ENCODE results near the gene GPR160. TPM values are rescaled to one million over a fixed set of nuclear protein-coding genes. Genes with fewer than 3 reads are reported as not detected.
"Not testable (repeated sequence)": the region's sequence is repeated elsewhere in the genome, so short reads cannot be mapped to it uniquely, and the experiment has no call there.

The GPR160 gene
- total RNA-seq, 4 donors from 2014 or later = 0.62 to 2.1 (median 1.2) TPM

DNA sequence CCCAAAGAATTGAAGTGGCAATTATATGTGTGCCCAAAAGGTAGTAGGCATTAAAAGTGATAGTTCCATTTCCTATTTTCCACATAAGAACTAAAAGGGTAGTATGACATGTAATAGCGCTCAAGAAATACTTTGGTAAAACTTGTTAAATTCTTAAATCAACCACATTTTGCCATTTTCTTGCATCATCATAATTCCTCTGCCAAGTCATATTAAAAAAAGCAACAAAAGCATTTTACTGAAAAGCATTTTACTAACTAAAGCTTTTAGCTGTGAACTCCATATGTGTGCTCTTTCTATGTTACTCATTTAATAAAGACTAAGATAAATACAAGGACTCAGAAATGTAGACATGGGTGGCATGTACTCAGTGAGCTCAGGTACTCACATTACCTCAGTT is 70.1 kb downstream of the GPR160 start:
- intact Hi-C loops (cut with DNase I; ENCODE audit: low total_unique reads) (no loop called here), in situ Hi-C loops (cut with MboI; ENCODE audit: low sequenced_read_pairs in 4 of 4) (no loop called here)
- DNase-seq = no peak
- TF ChIP-seq, protein P1, sequence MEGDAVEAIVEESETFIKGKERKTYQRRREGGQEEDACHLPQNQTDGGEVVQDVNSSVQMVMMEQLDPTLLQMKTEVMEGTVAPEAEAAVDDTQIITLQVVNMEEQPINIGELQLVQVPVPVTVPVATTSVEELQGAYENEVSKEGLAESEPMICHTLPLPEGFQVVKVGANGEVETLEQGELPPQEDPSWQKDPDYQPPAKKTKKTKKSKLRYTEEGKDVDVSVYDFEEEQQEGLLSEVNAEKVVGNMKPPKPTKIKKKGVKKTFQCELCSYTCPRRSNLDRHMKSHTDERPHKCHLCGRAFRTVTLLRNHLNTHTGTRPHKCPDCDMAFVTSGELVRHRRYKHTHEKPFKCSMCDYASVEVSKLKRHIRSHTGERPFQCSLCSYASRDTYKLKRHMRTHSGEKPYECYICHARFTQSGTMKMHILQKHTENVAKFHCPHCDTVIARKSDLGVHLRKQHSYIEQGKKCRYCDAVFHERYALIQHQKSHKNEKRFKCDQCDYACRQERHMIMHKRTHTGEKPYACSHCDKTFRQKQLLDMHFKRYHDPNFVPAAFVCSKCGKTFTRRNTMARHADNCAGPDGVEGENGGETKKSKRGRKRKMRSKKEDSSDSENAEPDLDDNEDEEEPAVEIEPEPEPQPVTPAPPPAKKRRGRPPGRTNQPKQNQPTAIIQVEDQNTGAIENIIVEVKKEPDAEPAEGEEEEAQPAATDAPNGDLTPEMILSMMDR (IDR thresholded peaks at IDR 0.05 in 4 of 5, conservative IDR thresholded peaks at IDR 0.05 in 1 of 5) = no peak
- TF ChIP-seq POLR2A (IDR thresholded peaks at IDR 0.05) = no peak
- H3K9me3 ChIP-seq = no peaks in the 10 kb centered on the region
- no peaks in the 10 kb centered on the region for H3K27me3 ChIP-seq
- H3K36me3 ChIP-seq = peaks cover 0 to 41% of the 10 kb centered on the region in 2 donors
- no peak overlapping the region for H3K27ac ChIP-seq
- peaks cover 0 to 4% of the 10 kb centered on the region in 2 donors for H3K4me1 ChIP-seq
- no peak overlapping the region for H3K4me3 ChIP-seq
- no peak for ATAC-seq

DNA sequence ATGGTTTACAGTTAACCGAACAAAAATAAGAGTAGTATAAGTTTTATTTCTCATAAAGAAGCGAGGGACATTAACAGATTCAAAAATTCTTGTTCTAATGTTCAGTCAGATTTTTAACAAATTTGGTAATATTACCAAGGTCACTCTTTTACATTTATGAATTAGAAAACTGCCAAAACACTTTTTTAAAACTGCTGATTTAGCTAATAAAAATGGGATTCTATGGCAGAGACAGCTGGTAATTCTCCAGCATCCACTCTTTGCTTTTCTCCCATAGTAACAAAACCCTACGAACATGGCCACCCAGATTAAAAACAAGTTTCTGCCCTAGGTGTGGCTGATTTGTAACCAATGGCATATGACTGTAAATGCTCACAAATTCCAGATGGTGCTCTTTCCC is 71.2 kb downstream of the GPR160 start:
- H3K27ac ChIP-seq = no peak overlapping the region
- no peak overlapping the region for H3K4me3 ChIP-seq
- intact Hi-C loops (cut with DNase I; ENCODE audit: low total_unique reads) (no loop called here), in situ Hi-C loops (cut with MboI; ENCODE audit: low sequenced_read_pairs in 4 of 4) (no loop called here)
- no peaks in the 10 kb centered on the region for H3K9me3 ChIP-seq
- H3K27me3 ChIP-seq = no peaks in the 10 kb centered on the region
- DNase-seq (no peak), ATAC-seq (no peak)
- peaks cover 0 to 4% of the 10 kb centered on the region in 2 donors for H3K4me1 ChIP-seq
- TF ChIP-seq, protein P1 (IDR thresholded peaks at IDR 0.05 in 4 of 5, conservative IDR thresholded peaks at IDR 0.05 in 1 of 5) = no peak
- no peak for TF ChIP-seq POLR2A (IDR thresholded peaks at IDR 0.05)
- peaks cover 0 to 47% of the 10 kb centered on the region in 2 donors for H3K36me3 ChIP-seq

DNA sequence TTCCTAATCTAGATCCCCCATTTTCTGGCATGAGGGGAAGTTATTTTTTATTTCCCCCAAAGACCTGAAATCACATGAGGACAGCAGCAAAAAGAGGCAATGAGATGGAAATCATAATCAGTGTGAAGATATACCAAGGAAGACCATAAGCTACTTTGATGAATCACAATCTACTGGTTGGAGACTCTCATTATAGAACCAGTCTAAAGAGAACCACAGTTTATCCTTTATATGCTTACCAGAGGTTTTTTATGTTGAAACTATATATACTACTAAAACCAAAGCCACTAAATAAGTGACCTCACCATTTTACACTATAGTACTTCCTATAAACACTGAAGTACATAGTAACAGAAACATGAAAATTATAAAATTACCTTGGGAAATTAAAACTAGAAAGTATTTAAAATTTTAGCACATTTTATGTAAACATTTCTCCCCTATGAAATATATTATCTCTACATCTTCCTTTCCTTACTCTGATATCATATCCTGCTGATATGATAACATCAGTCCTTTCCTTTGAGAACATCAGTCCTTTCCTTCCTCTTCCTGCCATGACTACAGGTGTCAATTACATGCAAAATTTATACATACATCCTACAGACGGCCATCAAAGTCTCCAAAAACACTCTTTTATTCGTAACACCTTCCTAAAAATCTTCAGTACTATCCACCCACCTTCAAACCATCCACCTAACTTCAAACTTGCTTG is 71.9 kb downstream of the GPR160 start:
- no peaks in the 10 kb centered on the region for H3K9me3 ChIP-seq
- peaks cover 0 to 39% of the 10 kb centered on the region in 2 donors for H3K36me3 ChIP-seq
- intact Hi-C loops (cut with DNase I; ENCODE audit: low total_unique reads) (no loop called here), in situ Hi-C loops (cut with MboI; ENCODE audit: low sequenced_read_pairs in 4 of 4) (no loop called here)
- no peak overlapping the region for H3K27ac ChIP-seq
- peaks cover 0 to 4% of the 10 kb centered on the region in 2 donors for H3K4me1 ChIP-seq
- no peaks in the 10 kb centered on the region for H3K27me3 ChIP-seq
- TF ChIP-seq POLR2A (IDR thresholded peaks at IDR 0.05) = no peak
- TF ChIP-seq, protein P1 (IDR thresholded peaks at IDR 0.05 in 4 of 5, conservative IDR thresholded peaks at IDR 0.05 in 1 of 5) = no peak
- H3K4me3 ChIP-seq = no peak overlapping the region
- DNase-seq (no peak), ATAC-seq (no peak)

DNA sequence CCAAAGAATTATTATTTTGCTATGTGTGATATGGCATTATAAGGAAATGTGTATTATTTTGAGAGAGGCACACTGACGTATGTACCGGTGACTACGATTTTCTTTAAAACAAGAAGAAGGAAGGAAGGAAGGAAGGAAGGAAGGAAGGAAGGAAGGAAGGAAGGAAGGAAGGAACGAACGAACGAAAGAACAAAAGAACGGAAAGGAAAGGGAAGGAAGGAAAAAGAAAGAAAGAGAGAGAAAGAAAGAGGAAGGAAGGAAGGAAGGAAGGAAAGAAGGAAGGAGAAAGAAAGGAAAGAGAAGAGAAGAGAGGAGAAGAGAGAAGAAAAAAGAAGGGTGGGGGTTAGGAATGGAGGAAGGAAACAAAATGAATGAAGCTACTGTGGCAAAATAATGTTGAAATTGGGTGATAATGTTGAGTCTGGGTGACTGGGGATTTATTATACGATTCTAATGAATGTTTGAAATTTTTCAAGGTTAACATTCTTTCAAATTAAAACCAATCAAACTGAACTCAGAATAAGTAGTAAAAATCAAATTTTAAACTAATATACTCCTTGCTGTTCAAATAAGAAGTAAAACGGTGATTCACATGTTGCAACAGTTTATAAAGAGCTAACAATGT is 73.5 kb downstream of the GPR160 start:
- no peaks in the 10 kb centered on the region for H3K9me3 ChIP-seq
- no peak overlapping the region for H3K4me3 ChIP-seq
- in situ Hi-C loops (cut with MboI; ENCODE audit: low sequenced_read_pairs in 4 of 4) (no loop called here), intact Hi-C loops (cut with DNase I; ENCODE audit: low total_unique reads) (no loop called here)
- no peak overlapping the region for H3K27ac ChIP-seq
- no peak for ATAC-seq
- TF ChIP-seq POLR2A (IDR thresholded peaks at IDR 0.05) = no peak
- TF ChIP-seq, protein P1 (IDR thresholded peaks at IDR 0.05 in 4 of 5, conservative IDR thresholded peaks at IDR 0.05 in 1 of 5) = no peak
- no peaks in the 10 kb centered on the region for H3K27me3 ChIP-seq
- peaks cover 0 to 4% of the 10 kb centered on the region in 2 donors for H3K4me1 ChIP-seq
- peaks cover 0 to 43% of the 10 kb centered on the region in 2 donors for H3K36me3 ChIP-seq
- DNase-seq = no peak

DNA sequence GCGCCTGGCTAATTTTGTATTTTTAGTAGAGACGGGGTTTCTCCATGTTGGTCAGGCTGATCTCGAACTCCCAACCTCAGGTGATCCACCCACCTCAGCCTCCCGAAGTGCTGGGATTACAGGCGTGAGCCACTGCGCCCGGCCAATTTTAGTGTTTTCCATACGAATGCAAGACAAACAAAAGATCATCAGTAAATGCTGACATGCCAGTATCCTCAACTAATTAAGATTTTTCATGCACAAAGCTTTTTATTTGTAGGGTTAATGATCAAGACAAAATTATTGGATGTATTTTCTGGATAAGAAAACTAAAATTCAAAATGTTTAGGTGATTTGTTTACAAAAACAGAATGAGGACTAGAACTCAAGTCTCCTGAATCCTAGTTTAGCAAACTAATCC is 76.4 kb downstream of the GPR160 start:
- H3K27me3 ChIP-seq; DNase-seq; in situ Hi-C loops (cut with MboI; ENCODE audit: low sequenced_read_pairs in 4 of 4); H3K27ac ChIP-seq; H3K4me1 ChIP-seq; H3K9me3 ChIP-seq; intact Hi-C loops (cut with DNase I; ENCODE audit: low total_unique reads); H3K4me3 ChIP-seq; ATAC-seq: not testable (repeated sequence)
- peaks cover 0 to 62% of the 10 kb centered on the region in 2 donors for H3K36me3 ChIP-seq
